ENCODE measurements around the gene ADRB2. TPM values are rescaled to one million over a fixed set of nuclear protein-coding genes. Genes with fewer than 3 reads are reported as not detected.

ADRB2 gene
- total RNA-seq, 3 donors from 2014 or later (not counting 1 experiment from before 2014, with no cell fraction given), result 47.1 to 78.9 (median 60.7) TPM

DNA sequence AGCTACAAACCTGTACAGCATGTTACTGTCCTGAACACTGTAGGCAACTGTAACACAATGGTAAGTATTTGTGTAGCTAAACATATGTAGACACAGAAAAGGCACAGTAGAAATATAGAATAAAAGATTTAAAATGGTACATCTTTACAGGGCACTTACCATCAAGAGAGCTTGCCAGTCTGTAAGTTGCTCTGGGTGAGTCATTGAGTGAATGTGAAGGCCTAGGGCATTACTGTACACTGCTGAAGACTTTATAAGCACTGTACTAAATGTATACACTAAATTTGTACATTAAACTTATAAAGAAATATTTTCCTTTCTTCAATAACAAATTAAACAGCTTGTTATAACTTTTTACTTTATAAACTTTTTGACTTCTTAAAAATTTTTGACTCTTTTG is 20.5 kb downstream of the ADRB2 start:
- no peaks in the 10 kb centered on the region for H3K36me3 ChIP-seq (ENCODE audit: control insufficient read depth, insufficient read depth, low read length)
- peaks cover 7% of the 10 kb centered on the region for H3K36me3 Mint-ChIP-seq
- DNase-seq (peak in 1 of 2 donors; percentile 22), ATAC-seq (no peak)
- intact Hi-C loops (cut with micrococcal nuclease), result loop anchor here (10.0 kb wide), 1 partner anchor 1042 kb away; no protein-coding TSS in a partner anchor
- peaks cover 78% of the 10 kb centered on the region for H3K4me1 ChIP-seq (ENCODE audit: control insufficient read depth, insufficient read depth, low read length)
- H3K4me3 ChIP-seq (ENCODE audit: low read length), result no peak overlapping the region
- H3K27ac Mint-ChIP-seq, result peak overlapping the region; percentile 94 to 97
- peak overlapping the region; percentile 76 for H3K4me3 Mint-ChIP-seq
- H3K27me3 Mint-ChIP-seq (ENCODE audit: low read depth in 2 of 2), result no peaks in the 10 kb centered on the region
- H3K4me1 Mint-ChIP-seq, result peaks cover 88% of the 10 kb centered on the region in 2 donors
- H3K27me3 ChIP-seq (ENCODE audit: control insufficient read depth, insufficient read depth, low read length), result no peaks in the 10 kb centered on the region
- TF ChIP-seq, protein P1, sequence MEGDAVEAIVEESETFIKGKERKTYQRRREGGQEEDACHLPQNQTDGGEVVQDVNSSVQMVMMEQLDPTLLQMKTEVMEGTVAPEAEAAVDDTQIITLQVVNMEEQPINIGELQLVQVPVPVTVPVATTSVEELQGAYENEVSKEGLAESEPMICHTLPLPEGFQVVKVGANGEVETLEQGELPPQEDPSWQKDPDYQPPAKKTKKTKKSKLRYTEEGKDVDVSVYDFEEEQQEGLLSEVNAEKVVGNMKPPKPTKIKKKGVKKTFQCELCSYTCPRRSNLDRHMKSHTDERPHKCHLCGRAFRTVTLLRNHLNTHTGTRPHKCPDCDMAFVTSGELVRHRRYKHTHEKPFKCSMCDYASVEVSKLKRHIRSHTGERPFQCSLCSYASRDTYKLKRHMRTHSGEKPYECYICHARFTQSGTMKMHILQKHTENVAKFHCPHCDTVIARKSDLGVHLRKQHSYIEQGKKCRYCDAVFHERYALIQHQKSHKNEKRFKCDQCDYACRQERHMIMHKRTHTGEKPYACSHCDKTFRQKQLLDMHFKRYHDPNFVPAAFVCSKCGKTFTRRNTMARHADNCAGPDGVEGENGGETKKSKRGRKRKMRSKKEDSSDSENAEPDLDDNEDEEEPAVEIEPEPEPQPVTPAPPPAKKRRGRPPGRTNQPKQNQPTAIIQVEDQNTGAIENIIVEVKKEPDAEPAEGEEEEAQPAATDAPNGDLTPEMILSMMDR (IDR thresholded peaks at IDR 0.05), result no peak
- peak overlapping the region; percentile 93 for H3K27ac ChIP-seq (ENCODE audit: low read length)
- H3K9me3 ChIP-seq (ENCODE audit: control insufficient read depth, insufficient read depth, low read length), result no peaks in the 10 kb centered on the region
- peaks cover 2 to 3% of the 10 kb centered on the region in 2 donors for H3K9me3 Mint-ChIP-seq

DNA sequence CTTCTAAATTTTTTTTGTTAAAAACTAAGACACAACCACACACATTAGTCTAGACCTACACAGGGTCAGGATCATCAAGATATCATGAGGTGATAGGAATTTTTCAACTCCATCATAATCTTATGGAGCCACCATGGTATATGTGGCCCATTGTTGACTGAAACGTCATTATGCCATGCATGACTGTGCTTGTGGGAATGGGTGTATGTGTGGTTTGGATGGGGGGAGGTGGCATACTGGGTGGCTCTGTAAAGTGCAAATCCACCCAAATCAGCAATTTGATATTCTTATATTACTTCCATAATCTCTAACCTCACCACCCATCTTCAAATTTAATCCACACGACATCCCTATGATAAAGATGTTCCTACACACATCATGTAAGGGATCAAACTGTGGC is 21.0 kb downstream of the ADRB2 start:
- ATAC-seq, result no peak
- Mint-ChIP-seq H3K27ac (peak overlapping the region; percentile 94 to 97), H3K36me3 (peaks cover 7% of the 10 kb centered on the region), H3K4me3 (peak overlapping the region; percentile 95), H3K9me3 (peaks cover 2 to 3% of the 10 kb centered on the region in 2 donors), H3K27me3 (ENCODE audit: low read depth in 2 of 2) (no peaks in the 10 kb centered on the region), H3K4me1 (peaks cover 88% of the 10 kb centered on the region in 2 donors)
- Histone ChIP-seq H3K4me1 (ENCODE audit: control insufficient read depth, insufficient read depth, low read length) (peaks cover 77% of the 10 kb centered on the region), H3K36me3 (ENCODE audit: control insufficient read depth, insufficient read depth, low read length) (no peaks in the 10 kb centered on the region), H3K27ac (ENCODE audit: low read length) (peak overlapping the region; percentile 93), H3K9me3 (ENCODE audit: control insufficient read depth, insufficient read depth, low read length) (no peaks in the 10 kb centered on the region), H3K27me3 (ENCODE audit: control insufficient read depth, insufficient read depth, low read length) (no peaks in the 10 kb centered on the region), H3K4me3 (ENCODE audit: low read length) (no peak overlapping the region)
- intact Hi-C loops (cut with micrococcal nuclease), result loop anchor here (10.0 kb wide), 1 partner anchor 1043 kb away; no protein-coding TSS in a partner anchor
- WGBS (ENCODE audit: insufficient coverage), result 89% methylated on average over 1 of the region's 2 CpGs
- DNase-seq, result peak in 1 of 2 donors; percentile 34
- TF ChIP-seq, protein P1 (IDR thresholded peaks at IDR 0.05), result no peak

DNA sequence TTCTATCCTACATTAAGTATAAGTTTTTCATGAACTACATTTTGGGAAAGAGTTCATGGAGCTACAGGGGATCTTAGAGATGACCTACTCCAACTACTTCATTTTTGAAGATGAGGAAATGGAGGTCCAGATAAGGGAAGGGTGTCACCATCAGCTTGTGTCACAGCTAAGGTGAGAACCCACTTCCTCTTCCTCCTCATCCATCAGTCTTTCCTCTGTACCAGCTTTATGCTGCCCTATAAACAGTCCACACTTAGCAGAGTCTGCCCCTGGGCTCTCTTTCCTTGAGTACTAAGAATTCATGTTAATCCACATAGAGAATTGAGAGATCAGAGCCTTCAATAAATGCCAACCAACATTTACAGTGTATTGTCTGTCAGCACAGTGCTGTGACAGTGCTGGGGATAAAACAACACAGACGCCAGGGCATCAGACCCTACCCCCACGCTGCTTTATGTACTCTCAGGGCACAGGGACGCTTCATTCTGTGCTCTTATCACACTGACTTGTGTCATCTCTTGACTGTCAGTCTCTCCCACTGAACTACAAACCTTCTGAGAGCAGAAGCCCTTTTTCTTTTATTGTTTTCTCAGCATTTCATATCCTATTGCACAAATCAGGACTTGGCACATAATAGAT is 22.1 kb downstream of the ADRB2 start:
- ATAC-seq (peak; percentile 50 to 76 (median 62)), DNase-seq (peak in 1 of 2 donors; percentile 73)
- H3K27ac Mint-ChIP-seq, result peak overlapping the region; percentile 94 to 97
- no peaks in the 10 kb centered on the region for H3K36me3 ChIP-seq (ENCODE audit: control insufficient read depth, insufficient read depth, low read length)
- peak overlapping the region; percentile 95 for H3K4me3 Mint-ChIP-seq
- no peak overlapping the region for H3K4me3 ChIP-seq (ENCODE audit: low read length)
- peaks cover 7% of the 10 kb centered on the region for H3K36me3 Mint-ChIP-seq
- no peaks in the 10 kb centered on the region for H3K27me3 Mint-ChIP-seq (ENCODE audit: low read depth in 2 of 2)
- H3K27ac ChIP-seq (ENCODE audit: low read length), result peak overlapping the region; percentile 93
- intact Hi-C loops (cut with micrococcal nuclease), result loop anchor here (1.0 to 10.0 kb wide), 2 partner anchors 39 to 1044 kb away; no protein-coding TSS in a partner anchor
- H3K27me3 ChIP-seq (ENCODE audit: control insufficient read depth, insufficient read depth, low read length), result no peaks in the 10 kb centered on the region
- peaks cover 2 to 3% of the 10 kb centered on the region in 2 donors for H3K9me3 Mint-ChIP-seq
- TF ChIP-seq, protein P1 (IDR thresholded peaks at IDR 0.05), result no peak
- 48% methylated on average over 3 of the region's 3 CpGs for WGBS (ENCODE audit: insufficient coverage)
- H3K9me3 ChIP-seq (ENCODE audit: control insufficient read depth, insufficient read depth, low read length), result no peaks in the 10 kb centered on the region
- peaks cover 77% of the 10 kb centered on the region for H3K4me1 ChIP-seq (ENCODE audit: control insufficient read depth, insufficient read depth, low read length)
- peaks cover 89 to 90% of the 10 kb centered on the region in 2 donors for H3K4me1 Mint-ChIP-seq
